GM23248 (cell line): ENCODE data around the gene GEMIN7.

Experiments
- EZH2 ChIP-seq: fragments of 200-600 bp; sonication (generic); IDR thresholded peaks from 2 replicates; pipeline ENCODE4 v1.6.1; 2018; ENCODE audit warnings: antibody characterized with exemption, mild to moderate bottlenecking; ENCODE audit not compliant: insufficient read depth, poor library complexity, severe bottlenecking
- EZH2phosphoT487 ChIP-seq: fragments of 200-600 bp; sonication (generic); IDR thresholded peaks from 2 replicates; pipeline ENCODE4 v1.6.1; 2018; ENCODE audit warnings: antibody characterized with exemption, moderate library complexity, mild to moderate bottlenecking, low read depth; ENCODE audit not compliant: insufficient read depth

DNA sequence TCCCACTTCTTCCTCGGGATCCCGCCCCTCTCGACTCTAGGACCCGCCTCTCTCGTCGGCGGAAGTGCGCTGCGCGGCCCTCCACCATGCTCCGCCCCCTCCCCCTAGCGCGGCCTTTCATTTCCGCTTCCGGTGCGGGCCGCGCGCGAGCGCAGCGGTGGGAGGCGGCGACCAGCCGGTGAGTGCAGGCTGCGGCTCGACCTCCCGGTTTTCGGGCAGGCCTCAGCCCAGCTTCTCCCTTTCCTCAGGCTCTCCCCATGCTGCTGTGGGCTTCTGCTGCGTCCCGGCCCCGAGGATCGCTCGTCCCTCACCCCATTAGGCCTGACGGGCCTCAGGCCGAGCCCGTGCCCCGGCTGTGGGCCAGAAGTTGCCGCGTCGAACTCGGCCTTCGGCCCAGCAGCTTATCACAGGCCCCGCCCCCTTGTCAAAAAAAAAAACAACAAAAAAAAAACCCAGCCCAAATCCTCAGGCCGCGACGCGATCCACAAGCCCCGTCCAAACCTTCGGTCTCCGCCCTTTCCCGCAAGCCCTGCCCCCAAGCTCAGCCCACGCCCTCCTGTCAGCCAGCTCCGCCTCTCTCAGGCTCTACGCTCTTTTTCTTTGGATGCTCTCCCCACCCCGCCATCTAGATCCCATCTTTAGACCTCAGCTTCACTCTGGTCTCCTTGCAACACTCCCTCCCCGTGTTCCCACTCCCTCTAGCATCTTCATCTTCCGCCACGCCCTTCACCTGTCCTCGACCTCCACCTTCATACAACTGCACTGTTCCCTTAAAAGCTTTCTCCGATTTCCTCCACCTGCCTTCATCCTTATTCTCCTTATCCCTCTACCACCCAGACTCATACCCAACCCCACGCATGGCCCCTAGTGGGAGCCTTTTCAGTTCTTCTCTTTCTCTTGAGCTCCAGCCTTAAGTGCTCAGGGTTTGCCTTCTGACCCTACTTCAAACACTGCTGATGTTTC lies 39.8 kb upstream of the GEMIN7 start, which contains the start of gene CLASRP:
- TF ChIP-seq EZH2 = no peak
- no peak for TF ChIP-seq EZH2phosphoT487
